ENCODE results near the gene MGAT4A. TPM values are rescaled to one million over a fixed set of nuclear protein-coding genes. Genes with fewer than 3 reads are reported as not detected.

Gene MGAT4A
- total and polyA plus RNA-seq, 2 of the 13 experiments (the other 11 are each of a cell fraction or from before 2014, with no cell fraction given), result 47.2 to 90.9 TPM

DNA sequence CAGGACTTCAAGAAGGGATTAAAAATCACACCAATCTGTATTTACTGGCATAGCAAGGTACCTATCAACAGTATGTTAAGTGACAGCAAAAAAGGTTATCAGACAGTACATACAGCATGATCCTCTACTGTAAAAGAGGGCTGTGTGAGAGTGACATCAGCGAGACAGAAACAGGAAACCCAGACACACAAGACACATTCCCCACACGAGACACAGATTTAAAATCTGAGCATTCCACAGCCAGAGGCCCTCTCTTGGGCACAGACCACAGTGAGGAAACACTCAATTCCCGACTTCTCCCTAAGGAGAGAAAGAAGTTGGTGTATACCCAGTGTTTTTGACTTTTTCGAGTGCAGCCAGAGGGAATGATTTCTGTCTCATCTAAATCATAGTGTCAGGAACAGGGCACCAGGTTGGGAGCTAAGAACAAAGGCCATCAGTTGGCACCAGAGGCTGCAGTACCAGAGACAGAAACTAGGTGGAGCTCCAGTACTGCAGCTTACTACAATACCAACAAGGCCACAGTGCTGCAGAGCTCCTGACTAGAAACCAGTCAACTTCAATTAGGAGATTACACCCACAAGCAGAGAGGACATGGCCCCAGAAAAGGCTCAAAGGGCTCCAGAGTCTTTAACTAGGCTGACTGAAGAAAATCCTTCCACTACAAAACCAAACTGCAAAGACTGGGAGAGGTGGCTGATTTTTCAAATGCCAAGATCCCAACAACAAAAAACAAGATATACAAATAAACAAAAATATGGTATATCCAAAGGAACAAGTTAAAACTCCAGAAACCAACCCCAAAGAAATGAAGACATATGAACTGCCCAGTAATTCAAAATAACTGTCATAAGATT is 81.6 kb downstream of the MGAT4A start (continued):
- TF ChIP-seq, protein P1, sequence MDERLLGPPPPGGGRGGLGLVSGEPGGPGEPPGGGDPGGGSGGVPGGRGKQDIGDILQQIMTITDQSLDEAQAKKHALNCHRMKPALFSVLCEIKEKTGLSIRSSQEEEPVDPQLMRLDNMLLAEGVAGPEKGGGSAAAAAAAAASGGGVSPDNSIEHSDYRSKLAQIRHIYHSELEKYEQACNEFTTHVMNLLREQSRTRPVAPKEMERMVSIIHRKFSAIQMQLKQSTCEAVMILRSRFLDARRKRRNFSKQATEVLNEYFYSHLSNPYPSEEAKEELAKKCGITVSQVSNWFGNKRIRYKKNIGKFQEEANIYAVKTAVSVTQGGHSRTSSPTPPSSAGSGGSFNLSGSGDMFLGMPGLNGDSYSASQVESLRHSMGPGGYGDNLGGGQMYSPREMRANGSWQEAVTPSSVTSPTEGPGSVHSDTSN (CRISPR knock-in tag; IDR thresholded peaks at IDR 0.05), result no peak
- 0 out of 2 replicates have a peak, but pooled peaks have one; percentile 65 for TF ChIP-seq KLF9 (CRISPR knock-in tag; IDR thresholded peaks at IDR 0.05; ENCODE audit: low read depth)
- no peak for TF ChIP-seq KDM5A (IDR thresholded peaks at IDR 0.05; ENCODE audit: borderline replicate concordance, low read length)
- 0 out of 2 replicates have a peak, but pooled peaks have one; percentile 14 for TF ChIP-seq SIN3B (IDR thresholded peaks at IDR 0.05; ENCODE audit: low read length)
- no peak for TF ChIP-seq MXD4 (CRISPR knock-in tag; IDR thresholded peaks at IDR 0.05)
- TF ChIP-seq PCBP1 (IDR thresholded peaks at IDR 0.05; ENCODE audit: borderline replicate concordance, low read depth, low read length), result no peak
- no peak for TF ChIP-seq SP2 (CRISPR knock-in tag; IDR thresholded peaks at IDR 0.05)
- TF ChIP-seq ZNF83 (CRISPR knock-in tag; IDR thresholded peaks at IDR 0.05; ENCODE audit: borderline replicate concordance), result no peak
- TF ChIP-seq ZNF878 (CRISPR knock-in tag; IDR thresholded peaks at IDR 0.05), result no peak
- peak; percentile 29; the same call in 1 of the 2 replicates for TF ChIP-seq ZNF354B (CRISPR knock-in tag; IDR thresholded peaks at IDR 0.05)
- TF ChIP-seq XBP1 (CRISPR knock-in tag; IDR thresholded peaks at IDR 0.05), result no peak
- TF ChIP-seq JDP2 (CRISPR knock-in tag; IDR thresholded peaks at IDR 0.05; ENCODE audit: borderline replicate concordance), result no peak
- TF ChIP-seq POGZ (CRISPR knock-in tag; IDR thresholded peaks at IDR 0.05), result no peak
- TF ChIP-seq GABPA (IDR thresholded peaks at IDR 0.05; ENCODE audit: low read depth, low read length), result no peak
- TF ChIP-seq GABPA (CRISPR knock-in tag; IDR thresholded peaks at IDR 0.05; ENCODE audit: low read depth), result no peak
- no peak for TF ChIP-seq ZSCAN30 (CRISPR knock-in tag; IDR thresholded peaks at IDR 0.05)
- TF ChIP-seq, protein P2, sequence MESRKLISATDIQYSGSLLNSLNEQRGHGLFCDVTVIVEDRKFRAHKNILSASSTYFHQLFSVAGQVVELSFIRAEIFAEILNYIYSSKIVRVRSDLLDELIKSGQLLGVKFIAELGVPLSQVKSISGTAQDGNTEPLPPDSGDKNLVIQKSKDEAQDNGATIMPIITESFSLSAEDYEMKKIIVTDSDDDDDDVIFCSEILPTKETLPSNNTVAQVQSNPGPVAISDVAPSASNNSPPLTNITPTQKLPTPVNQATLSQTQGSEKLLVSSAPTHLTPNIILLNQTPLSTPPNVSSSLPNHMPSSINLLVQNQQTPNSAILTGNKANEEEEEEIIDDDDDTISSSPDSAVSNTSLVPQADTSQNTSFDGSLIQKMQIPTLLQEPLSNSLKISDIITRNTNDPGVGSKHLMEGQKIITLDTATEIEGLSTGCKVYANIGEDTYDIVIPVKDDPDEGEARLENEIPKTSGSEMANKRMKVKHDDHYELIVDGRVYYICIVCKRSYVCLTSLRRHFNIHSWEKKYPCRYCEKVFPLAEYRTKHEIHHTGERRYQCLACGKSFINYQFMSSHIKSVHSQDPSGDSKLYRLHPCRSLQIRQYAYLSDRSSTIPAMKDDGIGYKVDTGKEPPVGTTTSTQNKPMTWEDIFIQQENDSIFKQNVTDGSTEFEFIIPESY (CRISPR knock-in tag; IDR thresholded peaks at IDR 0.05), result no peak
- no peak for TF ChIP-seq ZNF329 (CRISPR knock-in tag; IDR thresholded peaks at IDR 0.05; ENCODE audit: low read depth)
- TF ChIP-seq, protein P3, sequence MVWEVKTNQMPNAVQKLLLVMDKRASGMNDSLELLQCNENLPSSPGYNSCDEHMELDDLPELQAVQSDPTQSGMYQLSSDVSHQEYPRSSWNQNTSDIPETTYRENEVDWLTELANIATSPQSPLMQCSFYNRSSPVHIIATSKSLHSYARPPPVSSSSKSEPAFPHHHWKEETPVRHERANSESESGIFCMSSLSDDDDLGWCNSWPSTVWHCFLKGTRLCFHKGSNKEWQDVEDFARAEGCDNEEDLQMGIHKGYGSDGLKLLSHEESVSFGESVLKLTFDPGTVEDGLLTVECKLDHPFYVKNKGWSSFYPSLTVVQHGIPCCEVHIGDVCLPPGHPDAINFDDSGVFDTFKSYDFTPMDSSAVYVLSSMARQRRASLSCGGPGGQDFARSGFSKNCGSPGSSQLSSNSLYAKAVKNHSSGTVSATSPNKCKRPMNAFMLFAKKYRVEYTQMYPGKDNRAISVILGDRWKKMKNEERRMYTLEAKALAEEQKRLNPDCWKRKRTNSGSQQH (CRISPR knock-in tag; IDR thresholded peaks at IDR 0.05; ENCODE audit: low read depth), result no peak
- TF ChIP-seq SSRP1 (CRISPR knock-in tag; IDR thresholded peaks at IDR 0.05), result no peak
- TF ChIP-seq, protein P4, sequence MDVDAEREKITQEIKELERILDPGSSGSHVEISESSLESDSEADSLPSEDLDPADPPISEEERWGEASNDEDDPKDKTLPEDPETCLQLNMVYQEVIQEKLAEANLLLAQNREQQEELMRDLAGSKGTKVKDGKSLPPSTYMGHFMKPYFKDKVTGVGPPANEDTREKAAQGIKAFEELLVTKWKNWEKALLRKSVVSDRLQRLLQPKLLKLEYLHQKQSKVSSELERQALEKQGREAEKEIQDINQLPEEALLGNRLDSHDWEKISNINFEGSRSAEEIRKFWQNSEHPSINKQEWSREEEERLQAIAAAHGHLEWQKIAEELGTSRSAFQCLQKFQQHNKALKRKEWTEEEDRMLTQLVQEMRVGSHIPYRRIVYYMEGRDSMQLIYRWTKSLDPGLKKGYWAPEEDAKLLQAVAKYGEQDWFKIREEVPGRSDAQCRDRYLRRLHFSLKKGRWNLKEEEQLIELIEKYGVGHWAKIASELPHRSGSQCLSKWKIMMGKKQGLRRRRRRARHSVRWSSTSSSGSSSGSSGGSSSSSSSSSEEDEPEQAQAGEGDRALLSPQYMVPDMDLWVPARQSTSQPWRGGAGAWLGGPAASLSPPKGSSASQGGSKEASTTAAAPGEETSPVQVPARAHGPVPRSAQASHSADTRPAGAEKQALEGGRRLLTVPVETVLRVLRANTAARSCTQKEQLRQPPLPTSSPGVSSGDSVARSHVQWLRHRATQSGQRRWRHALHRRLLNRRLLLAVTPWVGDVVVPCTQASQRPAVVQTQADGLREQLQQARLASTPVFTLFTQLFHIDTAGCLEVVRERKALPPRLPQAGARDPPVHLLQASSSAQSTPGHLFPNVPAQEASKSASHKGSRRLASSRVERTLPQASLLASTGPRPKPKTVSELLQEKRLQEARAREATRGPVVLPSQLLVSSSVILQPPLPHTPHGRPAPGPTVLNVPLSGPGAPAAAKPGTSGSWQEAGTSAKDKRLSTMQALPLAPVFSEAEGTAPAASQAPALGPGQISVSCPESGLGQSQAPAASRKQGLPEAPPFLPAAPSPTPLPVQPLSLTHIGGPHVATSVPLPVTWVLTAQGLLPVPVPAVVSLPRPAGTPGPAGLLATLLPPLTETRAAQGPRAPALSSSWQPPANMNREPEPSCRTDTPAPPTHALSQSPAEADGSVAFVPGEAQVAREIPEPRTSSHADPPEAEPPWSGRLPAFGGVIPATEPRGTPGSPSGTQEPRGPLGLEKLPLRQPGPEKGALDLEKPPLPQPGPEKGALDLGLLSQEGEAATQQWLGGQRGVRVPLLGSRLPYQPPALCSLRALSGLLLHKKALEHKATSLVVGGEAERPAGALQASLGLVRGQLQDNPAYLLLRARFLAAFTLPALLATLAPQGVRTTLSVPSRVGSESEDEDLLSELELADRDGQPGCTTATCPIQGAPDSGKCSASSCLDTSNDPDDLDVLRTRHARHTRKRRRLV (CRISPR knock-in tag; IDR thresholded peaks at IDR 0.05), result no peak
- peak; percentile 86 for TF ChIP-seq ERF (CRISPR knock-in tag; IDR thresholded peaks at IDR 0.05)
